Epithelial cell of proximal tubule (primary cell): ENCODE results near the gene PLEK2. TPM values are rescaled to one million over a fixed set of nuclear protein-coding genes. Genes with fewer than 3 reads are reported as not detected.
A peak's percentile ranks its signal among the peaks of the same experiment; 100 is the strongest.
"Not testable (repeated sequence)": the region's sequence is repeated elsewhere in the genome, so short reads cannot be mapped to it uniquely, and the experiment has no call there.

Experiments used
- DNase-seq: peaks from one replicate; pipeline ENCODE4 v3.0.0-alpha.2; 2011; ENCODE audit warnings: low read depth
- H3K4me3 ChIP-seq: 2 replicates; pipeline ENCODE4 v1.5.1; 2011; ENCODE audit warnings: low read depth, mild to moderate bottlenecking, low read length
- total RNA-seq: library from RNA; depleted of rRNA; stranded (reverse); fragments of >200 nt; gene quantifications from 2 replicates; pipeline ENCODE4 v1.2.3, GENCODE V29; 2015
- TF ChIP-seq, protein P1 (sequence below): conservative IDR thresholded peaks from 2 replicates; pipeline ENCODE4 v1.5.1; 2012; ENCODE audit warnings: low read depth, mild to moderate bottlenecking, low read length

The PLEK2 gene
- total RNA-seq, result 35.5 and 71.3 TPM in 2 replicates

DNA sequence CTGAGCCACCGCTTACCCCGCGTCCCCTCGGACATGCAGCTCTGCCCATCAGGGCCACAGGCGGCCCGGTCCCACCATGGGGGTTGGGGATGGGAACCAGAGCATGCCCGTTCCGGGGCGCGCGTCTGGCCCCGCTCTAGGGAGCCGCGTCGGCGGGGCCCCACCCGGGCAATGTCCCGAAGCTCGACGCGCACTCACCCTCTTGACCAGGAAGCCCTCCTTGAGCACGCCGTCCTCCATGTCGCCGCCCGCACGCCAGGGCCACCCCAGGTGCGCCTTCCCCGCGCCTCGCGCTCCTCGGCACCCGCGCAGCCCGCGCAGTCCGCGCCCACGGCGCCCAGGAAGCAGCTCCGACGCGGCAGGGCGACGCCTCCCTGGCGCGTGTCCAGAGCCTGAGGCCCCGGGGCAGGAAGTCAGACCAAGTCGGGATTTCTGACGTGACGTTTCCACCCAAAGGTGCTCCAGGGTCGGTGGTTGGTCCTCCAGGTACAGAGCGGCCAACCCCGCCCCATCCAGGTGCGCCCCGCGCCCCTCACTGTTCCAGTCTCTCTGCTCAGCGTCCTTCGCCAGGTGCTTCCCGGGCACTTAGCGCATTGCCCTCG, at the start of gene PLEK2:
PLEK2 (minus strand) TSS at position 346 of the 602 bp plus-strand sequence; CDS start at position 240, 106 bp downstream.
- DNase-seq, result no peak
- TF ChIP-seq, protein P1, sequence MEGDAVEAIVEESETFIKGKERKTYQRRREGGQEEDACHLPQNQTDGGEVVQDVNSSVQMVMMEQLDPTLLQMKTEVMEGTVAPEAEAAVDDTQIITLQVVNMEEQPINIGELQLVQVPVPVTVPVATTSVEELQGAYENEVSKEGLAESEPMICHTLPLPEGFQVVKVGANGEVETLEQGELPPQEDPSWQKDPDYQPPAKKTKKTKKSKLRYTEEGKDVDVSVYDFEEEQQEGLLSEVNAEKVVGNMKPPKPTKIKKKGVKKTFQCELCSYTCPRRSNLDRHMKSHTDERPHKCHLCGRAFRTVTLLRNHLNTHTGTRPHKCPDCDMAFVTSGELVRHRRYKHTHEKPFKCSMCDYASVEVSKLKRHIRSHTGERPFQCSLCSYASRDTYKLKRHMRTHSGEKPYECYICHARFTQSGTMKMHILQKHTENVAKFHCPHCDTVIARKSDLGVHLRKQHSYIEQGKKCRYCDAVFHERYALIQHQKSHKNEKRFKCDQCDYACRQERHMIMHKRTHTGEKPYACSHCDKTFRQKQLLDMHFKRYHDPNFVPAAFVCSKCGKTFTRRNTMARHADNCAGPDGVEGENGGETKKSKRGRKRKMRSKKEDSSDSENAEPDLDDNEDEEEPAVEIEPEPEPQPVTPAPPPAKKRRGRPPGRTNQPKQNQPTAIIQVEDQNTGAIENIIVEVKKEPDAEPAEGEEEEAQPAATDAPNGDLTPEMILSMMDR, result no peak
- H3K4me3 ChIP-seq, result peak within 1 kb of the TSS; percentile 66

DNA sequence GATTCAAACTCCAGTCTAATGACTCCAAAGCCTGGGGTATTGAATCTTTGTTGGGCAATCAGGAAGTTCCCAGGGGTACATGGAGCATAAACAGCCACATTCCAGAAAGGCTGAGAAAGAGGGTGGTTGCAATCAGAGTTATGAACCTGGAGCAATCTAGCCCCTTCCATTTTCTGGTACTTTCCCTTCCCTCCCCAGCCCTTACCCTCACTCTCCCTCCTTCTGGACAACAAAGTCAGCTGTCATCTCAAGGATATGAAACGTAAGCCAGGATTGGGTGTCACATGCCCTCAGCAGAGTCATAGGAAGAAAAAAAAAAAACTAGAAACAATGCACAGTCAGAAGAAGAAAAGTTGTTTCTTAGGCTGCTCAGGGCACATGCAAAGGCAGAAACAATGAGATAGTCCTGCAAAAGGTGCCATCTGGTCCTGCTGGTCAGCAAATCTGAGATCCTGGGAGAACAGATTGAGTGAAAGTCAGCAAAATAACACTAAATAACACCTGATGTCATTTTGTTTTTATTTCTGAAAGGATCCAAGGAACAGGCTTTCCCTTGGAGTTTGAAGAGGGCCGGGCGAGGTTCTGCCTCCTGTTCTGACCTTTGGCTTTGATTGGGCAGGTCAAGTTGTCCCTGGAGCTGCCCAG, 49.5 kb upstream of the PLEK2 start:
- TF ChIP-seq, protein P1, result no peak
- peak; percentile 96 for DNase-seq

GRCh38 chr14:67459336-67459735, 47.4 kb upstream of the PLEK2 start:
- TF ChIP-seq, protein P1, result no peak
- no peak overlapping the region for H3K4me3 ChIP-seq
- DNase-seq, result no peak

More for the DNA sequence above, 49.5 kb upstream of the PLEK2 start:
- H3K4me3 ChIP-seq, result no peak overlapping the region

DNA sequence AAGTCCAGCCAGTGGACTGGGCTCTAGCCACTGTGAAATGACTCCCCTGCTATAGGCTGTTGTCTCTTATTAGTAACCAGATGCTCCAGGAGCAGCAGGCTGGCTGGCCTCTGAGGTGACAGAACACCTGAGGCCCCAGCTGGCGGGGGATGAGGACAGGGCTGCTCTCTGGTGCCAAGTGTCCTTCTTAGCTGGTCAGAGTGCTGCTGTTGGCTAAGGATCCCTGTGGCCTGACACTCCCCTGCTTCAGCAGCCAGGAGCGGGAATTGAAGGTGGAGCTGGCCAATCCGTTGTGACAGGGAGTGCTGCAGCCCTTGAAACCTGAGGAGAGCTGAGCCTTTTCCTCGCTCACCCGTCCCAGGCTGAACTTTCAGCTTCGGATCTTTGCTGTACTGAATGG, 45.8 kb upstream of the PLEK2 start:
- TF ChIP-seq, protein P1, result no peak
- no peak overlapping the region for H3K4me3 ChIP-seq
- DNase-seq, result no peak

DNA sequence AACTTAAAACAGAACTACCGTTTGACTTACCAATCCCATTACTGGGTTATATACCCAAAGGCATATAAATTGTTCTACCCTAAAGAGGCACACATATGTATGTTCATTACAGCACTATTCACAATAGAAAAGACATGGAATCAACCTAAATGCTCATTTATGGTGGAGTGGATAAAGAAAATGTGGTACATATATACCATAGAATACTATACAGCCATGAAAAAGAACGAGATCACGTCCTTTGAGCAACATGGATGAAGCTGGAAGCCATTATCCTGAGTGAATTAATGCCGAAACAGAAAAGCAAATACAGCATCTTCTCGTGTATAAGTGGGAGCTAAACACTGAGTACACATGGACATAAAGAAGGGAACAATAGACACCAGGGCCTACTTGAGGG, 44.8 kb upstream of the PLEK2 start:
- no peak overlapping the region for H3K4me3 ChIP-seq
- DNase-seq, result no peak
- TF ChIP-seq, protein P1, result no peak

DNA sequence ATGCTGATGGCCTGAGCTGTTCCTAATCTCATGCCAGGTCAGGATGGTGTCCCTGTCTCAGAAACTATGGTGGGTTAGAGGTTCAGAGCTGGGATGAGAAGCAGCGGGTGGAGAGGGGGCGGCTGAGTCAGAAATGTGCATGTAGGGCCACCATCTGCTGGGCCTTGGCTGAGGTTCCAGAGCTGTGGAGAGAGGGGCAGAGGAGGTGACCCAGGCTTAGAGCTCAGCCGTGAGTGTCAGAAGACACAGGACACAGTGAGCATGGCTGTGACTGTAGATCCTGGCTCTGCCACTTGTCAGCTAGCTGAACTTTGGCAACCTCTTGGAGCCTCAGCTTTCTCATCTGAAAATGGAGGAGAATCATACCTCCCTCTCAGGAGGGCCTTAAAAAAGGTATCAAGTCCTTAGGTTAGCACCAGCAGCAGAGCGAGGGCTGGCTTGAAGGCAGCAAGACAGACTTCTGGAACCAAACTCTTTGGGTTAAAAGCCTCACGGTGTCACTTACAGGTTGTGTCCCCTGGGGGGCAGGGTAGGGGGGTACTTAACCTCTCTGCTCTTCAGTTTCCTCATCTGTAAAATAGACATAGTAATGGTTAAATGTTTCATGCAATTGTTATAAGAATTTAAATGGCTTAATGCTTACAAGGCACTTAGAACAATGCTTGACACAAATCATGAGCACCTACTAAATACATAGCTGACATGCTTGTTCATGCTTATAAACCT, 41.8 kb upstream of the PLEK2 start:
- TF ChIP-seq, protein P1, result no peak
- no peak overlapping the region for H3K4me3 ChIP-seq
- no peak for DNase-seq

GRCh38 chr14:67451667-67452066, 39.7 kb upstream of the PLEK2 start:
- not testable (repeated sequence) for DNase-seq, H3K4me3 ChIP-seq
